Measurements from ENCODE around the gene ZFAND6. TPM values are rescaled to one million over a fixed set of nuclear protein-coding genes. Genes with fewer than 3 reads are reported as not detected.
A peak's percentile ranks its signal among the peaks of the same experiment; 100 is the strongest.
"Not testable (repeated sequence)": the region's sequence is repeated elsewhere in the genome, so short reads cannot be mapped to it uniquely, and the experiment has no call there.

ZFAND6 gene
- total RNA-seq, 1 donor from 2014 or later = 101 TPM

- no peak for ATAC-seq (ENCODE audit: low read depth)
- ChIA-PET POLR2A (no interaction called here), CTCF (no interaction called here)
- no peak for TF ChIP-seq CTCF (IDR thresholded peaks at IDR 0.05)
- peak overlapping the region; percentile 2 for H3K27ac Mint-ChIP-seq
- peaks cover 6% of the 10 kb centered on the region for H3K9me3 Mint-ChIP-seq
- no peak overlapping the region for H3K4me3 Mint-ChIP-seq
- H3K36me3 Mint-ChIP-seq (ENCODE audit: low read depth) = peaks cover 9% of the 10 kb centered on the region
- H3K27me3 Mint-ChIP-seq = no peaks in the 10 kb centered on the region
- H3K4me1 Mint-ChIP-seq = peaks cover 82% of the 10 kb centered on the region
- DNase-seq = no peak
- intact Hi-C loops (cut with micrococcal nuclease) = loop anchor here (5.0 kb wide), 1 partner anchor 137 kb away; the partner anchor contains the start of gene FAH
Measured at GRCh38 chr15:80015156-80015555, 44.3 kb upstream of the ZFAND6 start.

GRCh38 chr15:80016506-80016905 is 43.0 kb upstream of the ZFAND6 start:
- DNase-seq; ATAC-seq (ENCODE audit: low read depth); H3K9me3 Mint-ChIP-seq; H3K27me3 Mint-ChIP-seq; CTCF ChIA-PET; H3K4me3 Mint-ChIP-seq; H3K36me3 Mint-ChIP-seq (ENCODE audit: low read depth): not testable (repeated sequence)
- Mint-ChIP-seq H3K27ac (peak overlapping the region; percentile 53), H3K4me1 (peaks cover 76% of the 10 kb centered on the region)
- POLR2A ChIA-PET = interaction anchor here (1.0 to 4.2 kb wide), 7 partner anchors 9 to 119 kb away, joined by 3 to 34 read pairs (median 17); partner anchors contain the start of gene ZFAND6
- intact Hi-C loops (cut with micrococcal nuclease) = loop anchor here (5.0 kb wide), 1 partner anchor 136 kb away; the partner anchor contains the start of gene FAH

- H3K36me3 Mint-ChIP-seq (ENCODE audit: low read depth); ATAC-seq (ENCODE audit: low read depth); DNase-seq; H3K27me3 Mint-ChIP-seq; H3K9me3 Mint-ChIP-seq: not testable (repeated sequence)
- H3K4me1 Mint-ChIP-seq = peaks cover 74% of the 10 kb centered on the region
- CTCF ChIA-PET = interaction anchor here (0.6 to 1.3 kb wide), 3 partner anchors 24 to 46 kb away, joined by 3 read pairs; no protein-coding TSS in a partner anchor
- H3K27ac Mint-ChIP-seq = peak overlapping the region; percentile 98
- H3K4me3 Mint-ChIP-seq = peak overlapping the region; percentile 87
- POLR2A ChIA-PET = interaction anchor here (0.6 to 4.2 kb wide), 17 partner anchors 9 to 290 kb away, joined by 3 to 34 read pairs (median 6); partner anchors contain the start of genes BCL2A1 and ZFAND6
- intact Hi-C loops (cut with micrococcal nuclease) = loop anchor here (1.0 to 5.0 kb wide), 4 partner anchors 8 to 135 kb away; partner anchors contain the start of genes FAH and ZFAND6
Measured at GRCh38 chr15:80017139-80017538, 42.3 kb upstream of the ZFAND6 start.

- Mint-ChIP-seq H3K4me1 (peaks cover 73% of the 10 kb centered on the region), H3K36me3 (ENCODE audit: low read depth) (peaks cover 9% of the 10 kb centered on the region), H3K9me3 (peaks cover 11% of the 10 kb centered on the region), H3K27ac (peak overlapping the region; percentile 98), H3K27me3 (no peaks in the 10 kb centered on the region), H3K4me3 (peak overlapping the region; percentile 87)
- DNase-seq (no peak), ATAC-seq (ENCODE audit: low read depth) (no peak)
- no peak for TF ChIP-seq CTCF (IDR thresholded peaks at IDR 0.05)
- intact Hi-C loops (cut with micrococcal nuclease) = loop anchor here (5.0 kb wide), 1 partner anchor 133 kb away; the partner anchor contains the start of gene FAH
- CTCF ChIA-PET = interaction anchor here (1.1 kb wide), 1 partner anchor 154 kb away, joined by 3 read pairs; no protein-coding TSS in a partner anchor
- POLR2A ChIA-PET = interaction anchor here (1.0 to 4.2 kb wide), 5 partner anchors 12 to 96 kb away, joined by 4 to 34 read pairs (median 16); partner anchors contain the start of gene ZFAND6
Measured at GRCh38 chr15:80019168-80019745, 40.2 kb upstream of the ZFAND6 start.

GRCh38 chr15:80020149-80020548 is 39.3 kb upstream of the ZFAND6 start:
- ATAC-seq (ENCODE audit: low read depth); H3K9me3 Mint-ChIP-seq; H3K36me3 Mint-ChIP-seq (ENCODE audit: low read depth); DNase-seq; intact Hi-C loops (cut with micrococcal nuclease); H3K27me3 Mint-ChIP-seq; CTCF ChIA-PET: not testable (repeated sequence)
- peak overlapping the region; percentile 16 for H3K4me3 Mint-ChIP-seq
- peaks cover 65% of the 10 kb centered on the region for H3K4me1 Mint-ChIP-seq
- H3K27ac Mint-ChIP-seq = peak overlapping the region; percentile 62
- POLR2A ChIA-PET = interaction anchor here (4.2 kb wide), 1 partner anchor 42 kb away, joined by 19 read pairs; no protein-coding TSS in a partner anchor

- Mint-ChIP-seq H3K27ac (peak overlapping the region; percentile 39), H3K4me3 (peak overlapping the region; percentile 6), H3K4me1 (peaks cover 59% of the 10 kb centered on the region), H3K27me3 (no peaks in the 10 kb centered on the region), H3K9me3 (peaks cover 5% of the 10 kb centered on the region), H3K36me3 (ENCODE audit: low read depth) (peaks cover 1% of the 10 kb centered on the region)
- intact Hi-C loops (cut with micrococcal nuclease) = no loop called here
- DNase-seq (no peak), ATAC-seq (ENCODE audit: low read depth) (no peak)
- TF ChIP-seq CTCF (IDR thresholded peaks at IDR 0.05) = no peak
- ChIA-PET CTCF (no interaction called here), POLR2A (interaction anchor here (1.0 kb wide), 1 partner anchor 8 kb away, joined by 4 read pairs; no protein-coding TSS in a partner anchor)
Measured at GRCh38 chr15:80020731-80021130, 38.7 kb upstream of the ZFAND6 start.
